CD4-positive, alpha-beta T cell treated with Interleukin-2 at 100 ng/mL for 4 hours (primary cell): ENCODE data around the gene TAS1R2.
A peak's percentile ranks its signal among the peaks of the same experiment; 100 is the strongest.
"Not testable (repeated sequence)": the region's sequence is repeated elsewhere in the genome, so short reads cannot be mapped to it uniquely, and the experiment has no call there.

Source experiments
- DNase-seq: peaks from one replicate; pipeline ENCODE4 v3.0.0-alpha.2; 2020; ENCODE audit warnings: low spot score

Gene TAS1R2

GRCh38 chr1:18859560-18859959 lies at the start of gene TAS1R2:
Gene TAS1R2, minus strand, starts transcription at chr1:18859660. Its CDS starts 0 bp downstream, at chr1:18859660.
- DNase-seq, result no peak

GRCh38 chr1:18907917-18908845 lies 48.7 kb upstream of the TAS1R2 start:
- no peak for DNase-seq

GRCh38 chr1:18907021-18907916 lies 47.8 kb upstream of the TAS1R2 start:
- DNase-seq, result peak; percentile 84

GRCh38 chr1:18903291-18903756 lies 43.9 kb upstream of the TAS1R2 start:
- DNase-seq, result no peak

- DNase-seq, result peak; percentile 96
Measured at GRCh38 chr1:18902523-18903290, 43.2 kb upstream of the TAS1R2 start, which contains the start of gene ALDH4A1. Gene ALDH4A1, minus strand, starts transcription at chr1:18902555. Its CDS starts 32 bp downstream, at chr1:18902523.

GRCh38 chr1:18901952-18902522 lies 42.6 kb upstream of the TAS1R2 start:
- no peak for DNase-seq

GRCh38 chr1:18901147-18901951 lies 41.9 kb upstream of the TAS1R2 start:
- no peak for DNase-seq

GRCh38 chr1:18900303-18900841 lies 40.9 kb upstream of the TAS1R2 start:
- no peak for DNase-seq

- DNase-seq, result no peak
Measured at GRCh38 chr1:18899363-18900049, 40.0 kb upstream of the TAS1R2 start.

- no peak for DNase-seq
Measured at GRCh38 chr1:18898567-18898966, 39.1 kb upstream of the TAS1R2 start.

- no peak for DNase-seq
Measured at GRCh38 chr1:18895317-18895716, 35.9 kb upstream of the TAS1R2 start.

GRCh38 chr1:18893120-18893519 lies 33.7 kb upstream of the TAS1R2 start:
- DNase-seq, result no peak

GRCh38 chr1:18891858-18892257 lies 32.4 kb upstream of the TAS1R2 start:
- DNase-seq, result not testable (repeated sequence)

GRCh38 chr1:18891426-18891780 lies 31.9 kb upstream of the TAS1R2 start:
- no peak for DNase-seq

- DNase-seq, result no peak
Measured at GRCh38 chr1:18890706-18891425, 31.4 kb upstream of the TAS1R2 start.

- DNase-seq, result no peak
Measured at GRCh38 chr1:18886003-18886335, 26.5 kb upstream of the TAS1R2 start.

GRCh38 chr1:18885311-18886002 lies 26.0 kb upstream of the TAS1R2 start:
- DNase-seq, result no peak

GRCh38 chr1:18884727-18885126 lies 25.3 kb upstream of the TAS1R2 start:
- DNase-seq, result no peak

- no peak for DNase-seq
Measured at GRCh38 chr1:18884419-18884717, 24.9 kb upstream of the TAS1R2 start.
